K562 (cell line): ENCODE data around the gene BMP2K.

Experiments
- JUN ChIP-seq, 2 experiments: sonication (generic) in 1 of 2; formaldehyde crosslinking in 1 of 2; IDR thresholded peaks; 2 replicates each; pipeline versions ENCODE4 v1.6.1 to v1.8.0; 2012 to 2022; ENCODE audit warnings: borderline replicate concordance in 2 of 2, mild to moderate bottlenecking in 2 of 2, improper control_type of control experiment in 1 of 2, low read depth in 1 of 2, low read length in 1 of 2, missing genetic modification reagents in 1 of 2
- MXI1 ChIP-seq: IDR thresholded peaks from 2 replicates; pipeline ENCODE4 v1.6.1; 2011; ENCODE audit warnings: low read depth, mild to moderate bottlenecking, improper control_type of control experiment, low read length
- POLR2A ChIP-seq: fragments of 450-650 bp; conservative IDR thresholded peaks from 2 replicates; pipeline ENCODE4 v1.6.1; 2016
- USF2 ChIP-seq: sonication (generic); formaldehyde crosslinking; IDR thresholded peaks from 2 replicates; pipeline ENCODE4 v1.5.0; 2020; ENCODE audit warnings: missing genetic modification reagents
- ZNF639 ChIP-seq, 2 experiments: fragments of 200-800 bp in 1 of 2; sonication (Bioruptor generic) in 1 of 2; sonication (generic) in 1 of 2; formaldehyde crosslinking in 1 of 2; IDR thresholded peaks in 1 of 2; conservative IDR thresholded peaks in 1 of 2; 2 replicates each; pipeline versions ENCODE4 v1.5.0 to v1.6.1; 2016 to 2020; ENCODE audit warnings: missing compliant biosample characterization in 1 of 2, missing genetic modification characterization in 1 of 2, missing genetic modification reagents in 1 of 2

DNA sequence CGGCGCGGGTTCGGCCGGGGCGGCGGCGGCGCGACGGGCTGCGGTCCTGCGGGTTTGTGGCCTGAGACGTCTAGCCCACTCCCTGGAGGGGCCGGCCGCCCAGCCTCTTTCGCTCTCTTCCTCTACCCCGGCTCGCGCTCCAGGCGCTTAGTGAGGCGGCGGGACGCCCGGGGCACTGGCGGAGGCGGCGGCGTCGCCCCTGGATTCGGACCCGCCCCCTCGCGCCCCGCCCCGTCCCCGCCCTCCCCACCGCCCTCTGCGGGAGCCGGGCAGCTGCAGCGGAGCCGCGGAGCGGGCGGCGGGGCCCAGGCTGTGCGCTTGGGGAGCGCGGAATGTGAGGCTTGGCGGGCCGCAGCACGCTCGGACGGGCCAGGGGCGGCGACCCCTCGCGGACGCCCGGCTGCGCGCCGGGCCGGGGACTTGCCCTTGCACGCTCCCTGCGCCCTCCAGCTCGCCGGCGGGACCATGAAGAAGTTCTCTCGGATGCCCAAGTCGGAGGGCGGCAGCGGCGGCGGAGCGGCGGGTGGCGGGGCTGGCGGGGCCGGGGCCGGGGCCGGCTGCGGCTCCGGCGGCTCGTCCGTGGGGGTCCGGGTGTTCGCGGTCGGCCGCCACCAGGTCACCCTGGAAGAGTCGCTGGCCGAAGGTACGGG is at the start of gene BMP2K:
- TF ChIP-seq POLR2A = no peak
- TF ChIP-seq ZNF639 (CRISPR knock-in tag; conservative IDR thresholded peaks at IDR 0.05 in 1 of 2, IDR thresholded peaks at IDR 0.05 in 1 of 2) = peak in 1 of 2 experiments; percentile 86; a peak in 2 of 4 replicates
- no peak for TF ChIP-seq JUN (IDR thresholded peaks at IDR 0.05; ENCODE audit: borderline replicate concordance, low read depth, low read length)
- no peak for TF ChIP-seq JUN (CRISPR knock-in tag; IDR thresholded peaks at IDR 0.05; ENCODE audit: borderline replicate concordance)
- no peak for TF ChIP-seq MXI1
- TF ChIP-seq USF2 (CRISPR knock-in tag) = no peak
